Stimulated activated CD4-positive, alpha-beta T cell treated with anti-CD3 and anti-CD28 coated beads, Interleukin-1b, Interleukin-23, amount 100 ng/mL, for 48 hours (primary cell): ENCODE data around the gene CRACDL.
"Not testable (repeated sequence)": the region's sequence is repeated elsewhere in the genome, so short reads cannot be mapped to it uniquely, and the experiment has no call there.

Source experiments
- DNase-seq: peaks from one replicate; pipeline ENCODE4 v3.0.0-alpha.2; 2020

Gene CRACDL

GRCh38 chr2:98903767-98904485, 32.1 kb downstream of the CRACDL start:
- DNase-seq = no peak

GRCh38 chr2:98903064-98903355, 33.0 kb downstream of the CRACDL start:
- DNase-seq = no peak

GRCh38 chr2:98902209-98903063, 33.6 kb downstream of the CRACDL start:
- no peak for DNase-seq

- DNase-seq = no peak
These were observed 34.3 kb downstream of the CRACDL start for GRCh38 chr2:98901702-98902101.

- DNase-seq = no peak
These were observed 34.7 kb downstream of the CRACDL start for GRCh38 chr2:98901291-98901690.

GRCh38 chr2:98900721-98901120, 35.3 kb downstream of the CRACDL start:
- no peak for DNase-seq

- DNase-seq = not testable (repeated sequence)
These were observed 36.3 kb downstream of the CRACDL start for GRCh38 chr2:98899703-98900078.

GRCh38 chr2:98899041-98899702, 36.9 kb downstream of the CRACDL start:
- DNase-seq = no peak

GRCh38 chr2:98898423-98898841, 37.6 kb downstream of the CRACDL start:
- no peak for DNase-seq

GRCh38 chr2:98897746-98898145, 38.3 kb downstream of the CRACDL start:
- no peak for DNase-seq

GRCh38 chr2:98896944-98897343, 39.1 kb downstream of the CRACDL start:
- no peak for DNase-seq

GRCh38 chr2:98896416-98896815, 39.6 kb downstream of the CRACDL start:
- no peak for DNase-seq

- no peak for DNase-seq
These were observed 40.1 kb downstream of the CRACDL start for GRCh38 chr2:98895901-98896300.

- DNase-seq = no peak
These were observed 40.8 kb downstream of the CRACDL start for GRCh38 chr2:98895221-98895620.

- DNase-seq = no peak
These were observed 41.6 kb downstream of the CRACDL start for GRCh38 chr2:98894331-98895000.

GRCh38 chr2:98893911-98894321, 42.1 kb downstream of the CRACDL start:
- DNase-seq = no peak

- no peak for DNase-seq
These were observed 43.2 kb downstream of the CRACDL start for GRCh38 chr2:98892871-98893270.

- DNase-seq = no peak
These were observed 44.4 kb downstream of the CRACDL start for GRCh38 chr2:98891591-98891990.

GRCh38 chr2:98886066-98886554, 49.9 kb downstream of the CRACDL start:
- no peak for DNase-seq

- DNase-seq = no peak
These were observed 51.4 kb downstream of the CRACDL start for GRCh38 chr2:98884658-98885057.

- no peak for DNase-seq
These were observed 52.2 kb downstream of the CRACDL start for GRCh38 chr2:98883780-98884211.

- no peak for DNase-seq
These were observed 52.9 kb downstream of the CRACDL start for GRCh38 chr2:98882971-98883779.
